Keratinocyte (primary cell): ENCODE measurements around the gene CCZ1B. TPM values are rescaled to one million over a fixed set of nuclear protein-coding genes. Genes with fewer than 3 reads are reported as not detected.
"Not testable (repeated sequence)": the region's sequence is repeated elsewhere in the genome, so short reads cannot be mapped to it uniquely, and the experiment has no call there.

Source experiments
- DNase-seq: peaks from one replicate; pipeline ENCODE4 v3.0.0-alpha.2; 2011; ENCODE audit warnings: low read depth, missing footprints, low spot score
- FAIRE-seq: peaks from 2 replicates; lab custom pipeline; 2011; peaks lifted over from hg19 to GRCh38; lab: Jason Lieb, UNC
- H2AFZ ChIP-seq: 2 replicates; pipeline ENCODE4 v1.6.0; 2012; ENCODE audit warnings: low read length, control low read depth, inconsistent platforms; ENCODE audit not compliant: control insufficient read depth
- H3K27ac ChIP-seq: 2 replicates; pipeline ENCODE4 v1.5.1; 2011; ENCODE audit warnings: low read length; ENCODE audit not compliant: control insufficient read depth, insufficient read depth
- H3K27me3 ChIP-seq: 3 replicates; pipeline ENCODE4 v1.6.0; 2011; ENCODE audit warnings: low read length; ENCODE audit not compliant: control insufficient read depth, insufficient read depth; ENCODE audit errors: extremely low read depth
- H3K36me3 ChIP-seq, 2 experiments: 2 replicates in 1 of 2; 3 replicates in 1 of 2; pipeline ENCODE4 v1.5.1; 2011; ENCODE audit warnings: low read length in 2 of 2, mild to moderate bottlenecking in 1 of 2; ENCODE audit not compliant: control insufficient read depth in 2 of 2, insufficient read depth in 2 of 2; ENCODE audit errors: extremely low read depth in 1 of 2
- H3K4me1 ChIP-seq: 3 replicates; pipeline ENCODE4 v1.5.1; 2011; ENCODE audit warnings: low read length; ENCODE audit not compliant: control insufficient read depth, insufficient read depth; ENCODE audit errors: extremely low read depth
- H3K4me2 ChIP-seq: 3 replicates; pipeline ENCODE4 v1.6.0; 2011; ENCODE audit warnings: low read depth, low read length; ENCODE audit not compliant: control insufficient read depth, insufficient read depth; ENCODE audit errors: extremely low read depth
- H3K4me3 ChIP-seq, 3 experiments: fragments of 200-600 bp in 1 of 3; sonication (generic) in 1 of 3; 2 replicates in 2 of 3; 3 replicates in 1 of 3; pipeline ENCODE4 v1.5.1; 2011 to 2016; ENCODE audit warnings: low read length in 3 of 3, mild to moderate bottlenecking in 3 of 3, control low read depth in 2 of 3, inconsistent platforms in 1 of 3, low read depth in 1 of 3, mixed read lengths in 1 of 3, mixed run types in 1 of 3, moderate library complexity in 1 of 3; ENCODE audit not compliant: control insufficient read depth in 2 of 3, insufficient read depth in 2 of 3; ENCODE audit errors: extremely low read depth in 1 of 3
- H3K79me2 ChIP-seq: 2 replicates; pipeline ENCODE4 v1.6.0; 2012; ENCODE audit warnings: low read length; ENCODE audit not compliant: control insufficient read depth, insufficient read depth
- H3K9ac ChIP-seq: 3 replicates; pipeline ENCODE4 v1.6.0; 2011; ENCODE audit warnings: low read length; ENCODE audit not compliant: control insufficient read depth, insufficient read depth; ENCODE audit errors: extremely low read depth
- H3K9me1 ChIP-seq: 3 replicates; pipeline ENCODE4 v1.6.0; 2011; ENCODE audit warnings: low read length; ENCODE audit not compliant: control insufficient read depth, insufficient read depth; ENCODE audit errors: extremely low read depth
- H3K9me3 ChIP-seq: 2 replicates; pipeline ENCODE4 v1.5.1; 2012; ENCODE audit warnings: low read depth, low read length; ENCODE audit not compliant: control insufficient read depth
- H4K20me1 ChIP-seq: 3 replicates; pipeline ENCODE4 v1.6.0; 2011; ENCODE audit warnings: low read length; ENCODE audit not compliant: control insufficient read depth, insufficient read depth; ENCODE audit errors: extremely low read depth
- dilution Hi-C: fragments of 300-500 bp; cut with MboI; formaldehyde crosslinking; loops from one replicate; pipeline ENCODE4 v1.7.0; 2020; ENCODE audit warnings: low sequenced_read_pairs; ENCODE audit not compliant: extremely low pct_ligation_motif_present
- polyA minus RNA-seq, 3 experiments: library from RNA; depleted of rRNA, polyadenylated mRNA; stranded (reverse); fragments of >200 nt; gene quantifications; 1 replicate in 1 of 3; 2 replicates in 1 of 3; 3 replicates in 1 of 3; pipeline ENCODE4 v1.2.3, GENCODE V29; 2011
- polyA plus RNA-seq, 5 experiments: library from polyadenylated mRNA; depleted of rRNA in 3 of 5; stranded (reverse) in 3 of 5; stranded (forward) in 1 of 5; unstranded in 1 of 5; fragments of >200 nt; gene quantifications; 1 replicate in 1 of 5; 2 replicates in 3 of 5; 3 replicates in 1 of 5; pipeline versions ENCODE4 v1.2.1 to v1.2.3, GENCODE V29; 2011 to 2012; ENCODE audit warnings: missing spikeins in 2 of 5, low read depth in 1 of 5, low replicate concordance in 1 of 5

CCZ1B gene
- polyA plus RNA-seq (24.3 to 42.7 TPM (median 27.8 TPM) in 3 replicates), polyA minus RNA-seq (4.3 to 17.0 TPM (median 8.3 TPM) in 3 replicates)
- 322 TPM for polyA plus RNA-seq (2011; ENCODE audit: low read depth)
- 31.8 and 39.9 TPM in 2 replicates for polyA plus RNA-seq (2011; cell fraction: cytosol; rRNA removed)
- polyA plus RNA-seq (2011; cell fraction: nucleus; rRNA removed), result 25.6 and 40.4 TPM in 2 replicates
- polyA plus RNA-seq (2012; ENCODE audit: low replicate concordance), result 38.0 and 43.1 TPM in 2 replicates
- 24.6 TPM for polyA minus RNA-seq (2011; cell fraction: cytosol; rRNA and poly(A)+ RNA removed)
- 9.8 and 13.3 TPM in 2 replicates for polyA minus RNA-seq (2011; cell fraction: nucleus; rRNA and poly(A)+ RNA removed)

- Histone ChIP-seq H3K9ac (peak within 1 kb of the TSS; percentile 37), H2AFZ (peak within 1 kb of the TSS; percentile 60), H3K4me2 (peak within 1 kb of the TSS; percentile 41), H3K4me3 (peak within 1 kb of the TSS; percentile 26 to 52 (median 38))
- H3K9me1 ChIP-seq, H3K9me3 ChIP-seq, H4K20me1 ChIP-seq, H3K79me2 ChIP-seq, H3K27ac ChIP-seq, H3K27me3 ChIP-seq, H3K36me3 ChIP-seq, dilution Hi-C loops, DNase-seq, H3K4me1 ChIP-seq, FAIRE-seq: not testable (repeated sequence)
These were observed at the start of gene CCZ1B for GRCh38 chr7:6826151-6826550. CCZ1B (minus strand) TSS chr7:6826275; CDS start chr7:6826197, 78 bp downstream.

GRCh38 chr7:6875022-6875421 lies 48.9 kb upstream of the CCZ1B start:
- DNase-seq, H3K4me1 ChIP-seq, H4K20me1 ChIP-seq, H3K9me3 ChIP-seq, dilution Hi-C loops, H3K27me3 ChIP-seq, H3K79me2 ChIP-seq, H3K4me3 ChIP-seq, FAIRE-seq, H3K9ac ChIP-seq, H3K36me3 ChIP-seq, H3K27ac ChIP-seq, H3K4me2 ChIP-seq, H3K9me1 ChIP-seq, H2AFZ ChIP-seq: not testable (repeated sequence)

- H3K4me3 ChIP-seq, DNase-seq, H3K79me2 ChIP-seq, H3K9ac ChIP-seq, H3K27me3 ChIP-seq, H3K9me3 ChIP-seq, H3K36me3 ChIP-seq, H3K27ac ChIP-seq, dilution Hi-C loops, H2AFZ ChIP-seq, H3K9me1 ChIP-seq, H4K20me1 ChIP-seq, H3K4me2 ChIP-seq, H3K4me1 ChIP-seq, FAIRE-seq: not testable (repeated sequence)
These were observed 46.3 kb upstream of the CCZ1B start for GRCh38 chr7:6872246-6872945.
